K562 (cell line): ENCODE results near the gene IL24. TPM values are rescaled to one million over a fixed set of nuclear protein-coding genes. Genes with fewer than 3 reads are reported as not detected.
A peak's percentile ranks its signal among the peaks of the same experiment; 100 is the strongest.

Source experiments
- ATAC-seq: fragments of 200-7000 bp; cut with Tn5 transposase; 3 replicates; pipeline ENCODE4 v1.9.1; 2020; ENCODE audit warnings: moderate library complexity
- BruUV-seq: library from RNA; stranded (reverse); fragments of 400-500 nt; replicated peaks from 2 replicates; lab custom pipeline; 2021; lab: Mats Ljungman, UMichigan
- CTCF ChIA-PET: fragments of 300-600 bp; formaldehyde crosslinking; extraction: SDS; loops from one replicate; lab custom pipeline; 2021; ENCODE audit warnings: low intra/inter-chr PET ratio; lab: Yijun Ruan, JAX
- POLR2A ChIA-PET: fragments of 300-600, 350-650 bp; sonication (Branson Sonifier 250); formaldehyde crosslinking; extraction: SDS; loops from one replicate; lab custom pipeline; 2021; ENCODE audit warnings: antibody characterized with exemption, inconsistent platforms; lab: Yijun Ruan, JAX
- DNase-seq, 4 experiments: peaks; one replicate each; pipeline versions ENCODE4 v3.0.0 to v3.0.0-alpha.2; 2011 to 2018; ENCODE audit warnings: low spot score in 3 of 4, mixed read lengths in 3 of 4; ENCODE audit errors: extremely low read depth in 1 of 4
- FAIRE-seq: peaks from 2 replicates; lab custom pipeline; 2011; peaks lifted over from hg19 to GRCh38; lab: Jason Lieb, UNC
- H2AFZ ChIP-seq: 2 replicates; pipeline ENCODE4 v1.6.0; 2011; ENCODE audit warnings: low read depth, low read length, control low read depth, inconsistent platforms
- H3K27ac ChIP-seq: fragments of 200-600 bp; 3 replicates; pipeline ENCODE4 v1.8.0; 2011; ENCODE audit warnings: low read depth, mild to moderate bottlenecking, control low read depth, inconsistent platforms, low read length, moderate library complexity, mixed read lengths; ENCODE audit errors: extremely low read depth
- H3K27me3 ChIP-seq, 2 experiments: fragments of 300-600 bp in 1 of 2; 2 replicates in 1 of 2; 3 replicates in 1 of 2; pipeline versions ENCODE4 v1.6.0 to v1.8.0; 2011; ENCODE audit warnings: inconsistent platforms in 2 of 2, low read length in 2 of 2, mild to moderate bottlenecking in 1 of 2, mixed read lengths in 1 of 2, moderate library complexity in 1 of 2; ENCODE audit not compliant: control insufficient read depth in 2 of 2, insufficient read depth in 2 of 2
- H3K36me3 ChIP-seq: fragments of 300-600 bp; 3 replicates; pipeline ENCODE4 v1.8.0; 2011; ENCODE audit warnings: mild to moderate bottlenecking, low read length, inconsistent platforms; ENCODE audit not compliant: control insufficient read depth, insufficient read depth
- H3K4me1 ChIP-seq, 2 experiments: fragments of 200-600 bp in 1 of 2; replicated peaks in 1 of 2; 2 replicates in 1 of 2; 3 replicates in 1 of 2; pipeline versions ENCODE4 v1.5.1 to v1.8.0; 2011; ENCODE audit warnings: inconsistent platforms in 2 of 2, low read length in 2 of 2, mild to moderate bottlenecking in 1 of 2, mixed read lengths in 1 of 2, moderate library complexity in 1 of 2; ENCODE audit not compliant: control insufficient read depth in 2 of 2, insufficient read depth in 2 of 2
- H3K4me2 ChIP-seq: 2 replicates; pipeline ENCODE4 v1.6.1; 2011; ENCODE audit warnings: low read length, control low read depth, inconsistent platforms, mixed read lengths; ENCODE audit not compliant: insufficient read depth
- H3K4me3 ChIP-seq: fragments of 200-600 bp; sonication (generic), shearing (Covaris generic); 2 replicates; pipeline ENCODE4 v1.5.1; 2016; ENCODE audit warnings: control low read depth, inconsistent platforms
- H3K79me2 ChIP-seq: fragments of 200-600 bp; 3 replicates; pipeline ENCODE4 v1.8.0; 2011; ENCODE audit warnings: low read length, inconsistent platforms; ENCODE audit not compliant: control insufficient read depth, insufficient read depth
- H3K9ac ChIP-seq, 2 experiments: 2 replicates each; pipeline versions ENCODE4 v1.6.0 to v1.6.1; 2011; ENCODE audit warnings: low read depth in 2 of 2, low read length in 2 of 2, control low read depth in 1 of 2, inconsistent platforms in 1 of 2, mild to moderate bottlenecking in 1 of 2, mixed read lengths in 1 of 2; ENCODE audit not compliant: insufficient read depth in 1 of 2
- H3K9me1 ChIP-seq: one replicate; pipeline ENCODE4 v1.6.0; 2011; ENCODE audit warnings: inconsistent platforms, mild to moderate bottlenecking, low read length, moderate library complexity; ENCODE audit not compliant: control insufficient read depth, insufficient read depth
- H3K9me3 ChIP-seq: replicated peaks from 2 replicates; pipeline ENCODE4 v1.5.1; 2011; ENCODE audit warnings: low read depth, low read length, inconsistent platforms; ENCODE audit not compliant: control insufficient read depth, insufficient read depth
- H4K20me1 ChIP-seq: replicated peaks from 2 replicates; pipeline ENCODE4 v1.6.1; 2011; ENCODE audit warnings: low read length, inconsistent platforms, mixed read lengths; ENCODE audit not compliant: control insufficient read depth, insufficient read depth
- ARID2 ChIP-seq: fragments of 450-650 bp; IDR thresholded peaks from 2 replicates; pipeline ENCODE4 v1.6.1; 2017; ENCODE audit warnings: antibody characterized with exemption, mild to moderate bottlenecking
- CEBPG ChIP-seq, 3 experiments: fragments of 200-800 bp in 1 of 3; sonication (Bioruptor generic) in 1 of 3; sonication (generic) in 1 of 3; formaldehyde crosslinking in 1 of 3; IDR thresholded peaks in 2 of 3; conservative IDR thresholded peaks in 1 of 3; 2 replicates each; pipeline versions ENCODE4 v1.6.1 to v1.8.0; 2016 to 2022; ENCODE audit warnings: missing compliant biosample characterization in 2 of 3, missing genetic modification characterization in 2 of 3, mild to moderate bottlenecking in 1 of 3, missing genetic modification reagents in 1 of 3
- DPF2 ChIP-seq: fragments of 450-650 bp; IDR thresholded peaks from 2 replicates; pipeline ENCODE4 v1.6.1; 2016
- EGR1 ChIP-seq: fragments of 450-650 bp; conservative IDR thresholded peaks from 2 replicates; pipeline ENCODE4 v1.6.1; 2017; ENCODE audit warnings: mild to moderate bottlenecking
- HDGF ChIP-seq: fragments of 450-650 bp; IDR thresholded peaks from 2 replicates; pipeline ENCODE4 v1.6.1; 2016
- SIX5 ChIP-seq, 2 experiments: IDR thresholded peaks; 2 replicates each; pipeline ENCODE4 v1.6.1; 2011; ENCODE audit warnings: low read length in 2 of 2, borderline replicate concordance in 1 of 2, low read depth in 1 of 2, mild to moderate bottlenecking in 1 of 2, moderate library complexity in 1 of 2; ENCODE audit not compliant: insufficient read depth in 1 of 2
- WGBS: fragments of 100-300 bp; shearing (Covaris generic); methylation state at CpG from one replicate; pipeline ENCODE4 v1.1.6; 2016; ENCODE audit warnings: low coverage, mixed read lengths; ENCODE audit not compliant: insufficient coverage; ENCODE audit errors: missing lambda C conversion rate; 5-methylcytosine and 5-hydroxymethylcytosine counted together
- in situ Hi-C: fragments of 300-500 bp; cut with MboI; formaldehyde crosslinking; loops from 4 replicates; pipeline ENCODE4 v1.15.0; 2018; ENCODE audit warnings: inconsistent platforms, mixed read lengths
- intact Hi-C: fragments of 100-400 bp; cut with micrococcal nuclease; formaldehyde crosslinking; loops from 2 replicates; pipeline ENCODE4 v1.14.2; 2022
- polyA plus RNA-seq, 8 experiments: library from polyadenylated mRNA; depleted of rRNA in 4 of 8; stranded (reverse) in 5 of 8; unstranded in 3 of 8; fragments of >200 nt; fragmentation: Nextera tagmentation in 2 of 8; fragmentation: Illumina TruSeq in 1 of 8; extraction: Ambion mirVana in 2 of 8; extraction: Trizol in 1 of 8; gene quantifications; 2 replicates each; pipeline versions ENCODE4 v1.2.1 to v1.2.3, GENCODE V29; 2011 to 2014; ENCODE audit warnings: inconsistent platforms in 1 of 8, missing spikeins in 1 of 8
- total RNA-seq, 7 experiments: library from RNA; depleted of rRNA in 6 of 7; stranded (reverse); fragments of >200 nt in 6 of 7; fragmentation: Illumina TruSeq in 2 of 7; extraction: Trizol in 2 of 7; gene quantifications; 2 replicates each; pipeline versions ENCODE4 v1.2.1 to v1.2.3, GENCODE V29; 2011 to 2021; ENCODE audit warnings: low replicate concordance in 1 of 7
- TF ChIP-seq, protein P1 (sequence below): fragments of 450-650 bp; IDR thresholded peaks from 2 replicates; pipeline ENCODE4 v1.6.1; 2018; ENCODE audit not compliant: partially characterized antibody
- TF ChIP-seq, protein P2 (sequence below), 2 experiments: fragments of 450-650 bp in 1 of 2; IDR thresholded peaks; 2 replicates each; pipeline ENCODE4 v1.6.1; 2011 to 2017; ENCODE audit warnings: low read depth in 2 of 2, antibody characterized with exemption in 1 of 2, borderline replicate concordance in 1 of 2, low read length in 1 of 2, mild to moderate bottlenecking in 1 of 2, mixed read lengths in 1 of 2; ENCODE audit not compliant: control insufficient read depth in 1 of 2
- TF ChIP-seq, protein P3 (sequence below), 3 experiments: fragments of 200-800 bp in 1 of 3; sonication (Bioruptor generic) in 1 of 3; sonication (generic) in 1 of 3; formaldehyde crosslinking in 1 of 3; IDR thresholded peaks; 2 replicates each; pipeline versions ENCODE4 v1.6.1 to v1.8.0; 2016 to 2022; ENCODE audit warnings: mild to moderate bottlenecking in 2 of 3, missing compliant biosample characterization in 2 of 3, missing genetic modification characterization in 2 of 3, missing genetic modification reagents in 1 of 3

The IL24 gene
- total and polyA plus RNA-seq, 9 of the 15 experiments (the other 6 are each of a cell fraction or from before 2014, with no cell fraction given), result 0.04 to 0.19 TPM; not detected in 7

DNA sequence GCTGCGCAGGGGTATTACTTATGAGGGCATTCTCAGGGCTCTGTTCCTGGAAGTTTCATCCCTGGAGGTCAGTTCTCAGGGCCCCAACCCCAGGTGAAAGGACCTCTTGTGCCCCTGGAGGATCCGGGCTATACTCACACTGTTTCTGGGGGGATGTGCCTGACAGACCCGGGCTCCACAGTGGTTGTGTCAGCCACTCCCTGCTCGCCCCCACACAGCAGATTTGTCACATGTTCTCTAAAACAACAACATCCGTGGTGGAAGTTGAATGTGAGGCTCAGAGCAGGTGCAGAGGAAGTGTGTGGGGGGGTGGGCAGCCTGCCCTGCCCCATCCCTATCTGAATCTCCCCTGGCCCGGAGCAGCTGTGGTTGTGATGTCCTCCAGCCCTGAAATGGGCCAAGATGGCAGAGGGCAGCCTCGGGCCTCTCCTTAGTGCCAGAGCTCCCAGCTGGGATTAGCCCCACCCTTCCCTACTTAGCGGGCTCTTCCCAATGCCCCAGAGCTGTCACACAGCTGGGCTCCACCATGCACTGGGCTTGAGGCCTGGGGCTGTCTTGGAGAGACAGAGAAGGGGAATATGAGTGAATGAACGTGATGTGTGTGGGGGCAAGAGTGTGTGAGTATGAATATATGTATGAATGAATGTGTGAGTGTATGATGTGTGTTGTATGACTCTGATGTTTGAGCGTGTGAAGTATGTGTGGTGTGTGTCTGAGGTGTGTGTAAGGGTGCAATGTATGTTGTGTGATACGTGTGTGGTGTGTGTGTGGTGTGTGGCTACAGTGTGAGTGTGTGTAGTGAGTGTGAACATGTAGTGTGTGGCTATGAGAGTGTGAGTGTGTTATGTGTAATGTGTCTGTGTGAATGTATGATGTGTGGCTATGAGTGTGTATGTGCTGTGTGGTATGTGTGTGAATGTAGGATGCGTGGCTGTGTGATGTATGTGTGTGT lies 26.0 kb downstream of the IL24 start:
- ATAC-seq (no peak), FAIRE-seq (no peak), DNase-seq (no peak)
- Histone ChIP-seq H3K36me3 (no peaks in the 10 kb centered on the region), H3K79me2 (no peaks in the 10 kb centered on the region), H3K4me2 (no peak overlapping the region), H4K20me1 (no peaks in the 10 kb centered on the region), H3K9ac (peak overlapping the region in 1 of 2 experiments; percentile 11; a peak in 1 of 4 replicates), H3K27me3 (peaks cover 0 to 1% of the 10 kb centered on the region in 2 experiments; a peak in 1 of 5 replicates), H3K4me3 (no peak overlapping the region), H3K27ac (no peak overlapping the region), H2AFZ (no peak overlapping the region), H3K4me1 (peaks cover 4 to 29% of the 10 kb centered on the region in 2 experiments), H3K9me3 (no peaks in the 10 kb centered on the region; the same call in 1 of the 2 replicates), H3K9me1 (no peaks in the 10 kb centered on the region)
- 29% methylated on average over 12 of the region's 12 CpGs for WGBS
- intact Hi-C loops (no loop called here), in situ Hi-C loops (loop anchor here (25.0 kb wide), 1 partner anchor 311 kb away; the partner anchor contains the start of gene EIF2D)
- no TSS peak for BruUV-seq
- ChIA-PET CTCF (no interaction called here), POLR2A (interaction anchor here (0.6 to 2.1 kb wide), 5 partner anchors 9 to 226 kb away, joined by 3 to 6 read pairs (median 4); no protein-coding TSS in a partner anchor)
- TF ChIP-seq HDGF (peak; percentile 40; the same call in 1 of the 2 replicates), EGR1 (peak; percentile 63), ARID2 (peak; percentile 42; the same call in 1 of the 2 replicates), DPF2 (peak; percentile 1; the same call in 1 of the 2 replicates), SIX5 (IDR thresholded peaks at IDR 0.05; ENCODE audit: borderline replicate concordance in 1 of 2, insufficient read depth in 1 of 2, low read depth in 1 of 2, low read length in 2 of 2) (no peak), CEBPG (CRISPR knock-in tag; IDR thresholded peaks at IDR 0.05) (0 out of 2 replicates have a peak, but pooled peaks have one; percentile 21), CEBPG (tag; conservative IDR thresholded peaks at IDR 0.05 in 1 of 2, IDR thresholded peaks at IDR 0.05 in 1 of 2) (no peak)
- TF ChIP-seq, protein P1, sequence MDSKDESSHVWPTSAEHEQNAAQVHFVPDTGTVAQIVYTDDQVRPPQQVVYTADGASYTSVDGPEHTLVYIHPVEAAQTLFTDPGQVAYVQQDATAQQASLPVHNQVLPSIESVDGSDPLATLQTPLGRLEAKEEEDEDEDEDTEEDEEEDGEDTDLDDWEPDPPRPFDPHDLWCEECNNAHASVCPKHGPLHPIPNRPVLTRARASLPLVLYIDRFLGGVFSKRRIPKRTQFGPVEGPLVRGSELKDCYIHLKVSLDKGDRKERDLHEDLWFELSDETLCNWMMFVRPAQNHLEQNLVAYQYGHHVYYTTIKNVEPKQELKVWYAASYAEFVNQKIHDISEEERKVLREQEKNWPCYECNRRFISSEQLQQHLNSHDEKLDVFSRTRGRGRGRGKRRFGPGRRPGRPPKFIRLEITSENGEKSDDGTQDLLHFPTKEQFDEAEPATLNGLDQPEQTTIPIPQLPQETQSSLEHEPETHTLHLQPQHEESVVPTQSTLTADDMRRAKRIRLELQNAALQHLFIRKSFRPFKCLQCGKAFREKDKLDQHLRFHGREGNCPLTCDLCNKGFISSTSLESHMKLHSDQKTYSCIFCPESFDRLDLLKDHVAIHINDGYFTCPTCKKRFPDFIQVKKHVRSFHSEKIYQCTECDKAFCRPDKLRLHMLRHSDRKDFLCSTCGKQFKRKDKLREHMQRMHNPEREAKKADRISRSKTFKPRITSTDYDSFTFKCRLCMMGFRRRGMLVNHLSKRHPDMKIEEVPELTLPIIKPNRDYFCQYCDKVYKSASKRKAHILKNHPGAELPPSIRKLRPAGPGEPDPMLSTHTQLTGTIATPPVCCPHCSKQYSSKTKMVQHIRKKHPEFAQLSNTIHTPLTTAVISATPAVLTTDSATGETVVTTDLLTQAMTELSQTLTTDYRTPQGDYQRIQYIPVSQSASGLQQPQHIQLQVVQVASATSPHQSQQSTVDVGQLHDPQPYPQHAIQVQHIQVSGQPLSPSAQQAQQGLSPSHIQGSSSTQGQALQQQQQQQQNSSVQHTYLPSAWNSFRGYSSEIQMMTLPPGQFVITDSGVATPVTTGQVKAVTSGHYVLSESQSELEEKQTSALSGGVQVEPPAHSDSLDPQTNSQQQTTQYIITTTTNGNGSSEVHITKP, result peak; percentile 34
- TF ChIP-seq, protein P2, sequence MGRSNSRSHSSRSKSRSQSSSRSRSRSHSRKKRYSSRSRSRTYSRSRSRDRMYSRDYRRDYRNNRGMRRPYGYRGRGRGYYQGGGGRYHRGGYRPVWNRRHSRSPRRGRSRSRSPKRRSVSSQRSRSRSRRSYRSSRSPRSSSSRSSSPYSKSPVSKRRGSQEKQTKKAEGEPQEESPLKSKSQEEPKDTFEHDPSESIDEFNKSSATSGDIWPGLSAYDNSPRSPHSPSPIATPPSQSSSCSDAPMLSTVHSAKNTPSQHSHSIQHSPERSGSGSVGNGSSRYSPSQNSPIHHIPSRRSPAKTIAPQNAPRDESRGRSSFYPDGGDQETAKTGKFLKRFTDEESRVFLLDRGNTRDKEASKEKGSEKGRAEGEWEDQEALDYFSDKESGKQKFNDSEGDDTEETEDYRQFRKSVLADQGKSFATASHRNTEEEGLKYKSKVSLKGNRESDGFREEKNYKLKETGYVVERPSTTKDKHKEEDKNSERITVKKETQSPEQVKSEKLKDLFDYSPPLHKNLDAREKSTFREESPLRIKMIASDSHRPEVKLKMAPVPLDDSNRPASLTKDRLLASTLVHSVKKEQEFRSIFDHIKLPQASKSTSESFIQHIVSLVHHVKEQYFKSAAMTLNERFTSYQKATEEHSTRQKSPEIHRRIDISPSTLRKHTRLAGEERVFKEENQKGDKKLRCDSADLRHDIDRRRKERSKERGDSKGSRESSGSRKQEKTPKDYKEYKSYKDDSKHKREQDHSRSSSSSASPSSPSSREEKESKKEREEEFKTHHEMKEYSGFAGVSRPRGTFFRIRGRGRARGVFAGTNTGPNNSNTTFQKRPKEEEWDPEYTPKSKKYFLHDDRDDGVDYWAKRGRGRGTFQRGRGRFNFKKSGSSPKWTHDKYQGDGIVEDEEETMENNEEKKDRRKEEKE (IDR thresholded peaks at IDR 0.05; ENCODE audit: borderline replicate concordance in 1 of 2, control insufficient read depth in 1 of 2, low read depth in 2 of 2, low read length in 1 of 2), result 0 out of 4 replicates have a peak, but pooled peaks of 1 of the 2 experiments have one; percentile 0
- TF ChIP-seq, protein P3, sequence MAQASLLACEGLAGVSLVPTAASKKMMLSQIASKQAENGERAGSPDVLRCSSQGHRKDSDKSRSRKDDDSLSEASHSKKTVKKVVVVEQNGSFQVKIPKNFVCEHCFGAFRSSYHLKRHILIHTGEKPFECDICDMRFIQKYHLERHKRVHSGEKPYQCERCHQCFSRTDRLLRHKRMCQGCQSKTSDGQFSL (CRISPR knock-in tag; IDR thresholded peaks at IDR 0.05), result peak; percentile 90
- TF ChIP-seq, protein P3 (tag; IDR thresholded peaks at IDR 0.05), result 0 out of 4 replicates have a peak, but pooled peaks of 1 of the 2 experiments have one; percentile 34
